GM12801 (cell line): ENCODE measurements around the gene RFC1.

ENCODE experiments used
- TF ChIP-seq, protein P1 (sequence below): IDR thresholded peaks from one replicate; pipeline ENCODE4 v1.5.1; 2011; ENCODE audit warnings: control low read depth; ENCODE audit not compliant: insufficient read length; ENCODE audit errors: extremely low read depth

RFC1 gene

DNA sequence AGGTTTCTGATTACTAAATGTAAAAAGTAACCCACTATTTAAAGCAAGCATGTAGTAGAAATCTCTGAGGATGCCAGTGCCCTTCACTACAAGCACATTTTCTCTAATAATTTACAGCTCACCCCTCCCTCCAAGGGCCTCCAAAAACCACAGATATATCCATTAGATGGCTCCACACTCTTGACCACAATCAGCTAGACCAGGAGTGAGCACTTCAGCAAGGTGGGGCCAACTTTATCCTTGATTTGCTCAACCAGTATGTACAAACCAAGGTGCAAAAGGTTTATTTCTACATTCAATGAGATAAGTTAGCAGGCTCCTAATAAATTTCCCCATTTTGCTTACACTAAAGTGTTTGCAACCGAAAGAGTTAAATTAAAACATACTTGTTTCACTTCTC is 35.8 kb downstream of the RFC1 start:
- TF ChIP-seq, protein P1, sequence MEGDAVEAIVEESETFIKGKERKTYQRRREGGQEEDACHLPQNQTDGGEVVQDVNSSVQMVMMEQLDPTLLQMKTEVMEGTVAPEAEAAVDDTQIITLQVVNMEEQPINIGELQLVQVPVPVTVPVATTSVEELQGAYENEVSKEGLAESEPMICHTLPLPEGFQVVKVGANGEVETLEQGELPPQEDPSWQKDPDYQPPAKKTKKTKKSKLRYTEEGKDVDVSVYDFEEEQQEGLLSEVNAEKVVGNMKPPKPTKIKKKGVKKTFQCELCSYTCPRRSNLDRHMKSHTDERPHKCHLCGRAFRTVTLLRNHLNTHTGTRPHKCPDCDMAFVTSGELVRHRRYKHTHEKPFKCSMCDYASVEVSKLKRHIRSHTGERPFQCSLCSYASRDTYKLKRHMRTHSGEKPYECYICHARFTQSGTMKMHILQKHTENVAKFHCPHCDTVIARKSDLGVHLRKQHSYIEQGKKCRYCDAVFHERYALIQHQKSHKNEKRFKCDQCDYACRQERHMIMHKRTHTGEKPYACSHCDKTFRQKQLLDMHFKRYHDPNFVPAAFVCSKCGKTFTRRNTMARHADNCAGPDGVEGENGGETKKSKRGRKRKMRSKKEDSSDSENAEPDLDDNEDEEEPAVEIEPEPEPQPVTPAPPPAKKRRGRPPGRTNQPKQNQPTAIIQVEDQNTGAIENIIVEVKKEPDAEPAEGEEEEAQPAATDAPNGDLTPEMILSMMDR, result no peak

- TF ChIP-seq, protein P1, result no peak
These were observed 39.6 kb downstream of the RFC1 start for GRCh38 chr4:39326468-39326977.

GRCh38 chr4:39324897-39325613 is 41.1 kb downstream of the RFC1 start:
- TF ChIP-seq, protein P1, result no peak

DNA sequence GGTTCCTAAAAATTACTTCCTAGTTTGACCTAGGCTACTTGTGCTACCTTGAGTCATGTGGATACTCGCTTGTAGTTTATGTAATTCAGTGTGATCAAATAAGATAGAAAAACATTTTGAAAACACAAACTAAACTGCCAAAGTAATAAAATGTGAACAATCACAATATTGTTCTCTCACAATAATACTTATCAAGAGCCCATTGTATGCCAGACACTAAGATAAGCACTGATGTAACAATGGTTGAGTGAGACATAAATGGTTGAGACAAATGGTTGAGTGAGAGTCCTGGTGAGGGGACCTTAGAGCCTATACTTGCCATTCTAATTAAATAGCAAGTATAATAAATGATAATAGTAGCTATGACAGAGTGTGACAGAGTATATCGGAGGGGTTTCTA is 41.7 kb downstream of the RFC1 start:
- TF ChIP-seq, protein P1, result no peak

DNA sequence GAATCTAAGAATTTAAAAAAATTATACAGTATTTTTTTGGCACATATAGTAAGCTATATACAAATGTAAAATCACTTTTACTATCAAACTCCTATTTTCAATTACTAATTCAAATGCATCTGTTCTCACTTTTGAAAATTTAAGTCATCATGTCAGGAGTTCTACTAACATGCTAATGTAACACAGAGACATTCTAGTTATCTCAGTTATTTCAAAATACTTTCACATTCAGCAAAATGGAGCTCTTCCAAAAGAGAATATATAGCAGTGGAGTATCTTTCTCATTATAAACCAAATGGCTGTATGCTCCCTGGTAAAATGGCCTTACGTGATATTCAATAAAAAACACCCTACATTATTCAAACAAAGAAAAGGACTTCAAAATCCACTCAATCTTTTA is 42.3 kb downstream of the RFC1 start:
- TF ChIP-seq, protein P1, result no peak

- TF ChIP-seq, protein P1, result no peak
These were observed 45.6 kb downstream of the RFC1 start for GRCh38 chr4:39320381-39321115.

GRCh38 chr4:39319676-39320075 is 46.5 kb downstream of the RFC1 start:
- TF ChIP-seq, protein P1, result no peak
